K562 (cell line): Measurements from ENCODE around the gene DDX23.

Experiments used
- AFF4 ChIP-seq: sonication (generic); formaldehyde crosslinking; IDR thresholded peaks from 2 replicates; pipeline ENCODE4 v1.8.0; 2023; ENCODE audit warnings: mild to moderate bottlenecking, missing genetic modification reagents
- BRCA1 ChIP-seq, 2 experiments: fragments of 450-650 bp in 1 of 2; sonication (generic) in 1 of 2; formaldehyde crosslinking in 1 of 2; IDR thresholded peaks; 2 replicates each; pipeline versions ENCODE4 v1.5.0 to v1.6.1; 2017 to 2020; ENCODE audit warnings: mild to moderate bottlenecking in 1 of 2, missing genetic modification reagents in 1 of 2
- CBX5 ChIP-seq: IDR thresholded peaks from 2 replicates; pipeline ENCODE4 v1.6.1; 2014; ENCODE audit warnings: low read depth, borderline replicate concordance
- CHD2 ChIP-seq: IDR thresholded peaks from 2 replicates; pipeline ENCODE4 v1.6.1; 2011; ENCODE audit warnings: low read depth, low read length
- CTBP1 ChIP-seq: fragments of 450-650 bp; IDR thresholded peaks from 2 replicates; pipeline ENCODE4 v1.6.1; 2016; ENCODE audit warnings: borderline replicate concordance
- ESRRA ChIP-seq: fragments of 450-650 bp; IDR thresholded peaks from 2 replicates; pipeline ENCODE4 v1.6.1; 2014; ENCODE audit warnings: low read depth, mild to moderate bottlenecking, moderate library complexity, borderline replicate concordance
- FOSL1 ChIP-seq: fragments of 200-800 bp; sonication (Bioruptor generic); conservative IDR thresholded peaks from 2 replicates; pipeline ENCODE4 v1.6.1; 2016; ENCODE audit warnings: missing genetic modification characterization, missing compliant biosample characterization
- KLF1 ChIP-seq: fragments of 450-650 bp; IDR thresholded peaks from 2 replicates; pipeline ENCODE4 v1.6.1; 2016; ENCODE audit warnings: missing genetic modification characterization, missing compliant biosample characterization
- MAFK ChIP-seq: IDR thresholded peaks from 2 replicates; pipeline ENCODE4 v1.6.1; 2011; ENCODE audit warnings: low read length, improper control_type of control experiment
- POLR2A ChIP-seq: fragments of 450-650 bp; conservative IDR thresholded peaks from 2 replicates; pipeline ENCODE4 v1.6.1; 2016
- TAL1 ChIP-seq: fragments of 450-650 bp; IDR thresholded peaks from 2 replicates; pipeline ENCODE4 v1.6.1; 2016; ENCODE audit warnings: mild to moderate bottlenecking
- THAP7 ChIP-seq: fragments of 250-450 bp; sonication (Bioruptor Pico); IDR thresholded peaks from 2 replicates; pipeline ENCODE4 v1.5.0; 2021
- YBX1 ChIP-seq: fragments of 450-650 bp; IDR thresholded peaks from 2 replicates; pipeline ENCODE4 v1.7.1; 2016; ENCODE audit warnings: mild to moderate bottlenecking
- TF ChIP-seq, protein P1 (sequence below), 3 experiments: IDR thresholded peaks in 2 of 3; conservative IDR thresholded peaks in 1 of 3; 2 replicates each; pipeline ENCODE4 v1.5.1; 2011 to 2012; ENCODE audit warnings: low read length in 3 of 3, mild to moderate bottlenecking in 3 of 3, control low read depth in 2 of 3, improper control_type of control experiment in 1 of 3, inconsistent platforms in 1 of 3, low read depth in 1 of 3, mixed read lengths in 1 of 3, moderate library complexity in 1 of 3; ENCODE audit not compliant: insufficient read depth in 2 of 3

GRCh38 chr12:48863291-48863690 lies 11.3 kb upstream of the DDX23 start:
- no peak for TF ChIP-seq POLR2A
- TF ChIP-seq BRCA1 (IDR thresholded peaks at IDR 0.05), result no peak
- TF ChIP-seq BRCA1 (CRISPR knock-in tag; IDR thresholded peaks at IDR 0.05), result no peak
- no peak for TF ChIP-seq THAP7 (CRISPR knock-in tag)
- TF ChIP-seq CTBP1, result no peak
- TF ChIP-seq CBX5, result no peak
- TF ChIP-seq, protein P1, sequence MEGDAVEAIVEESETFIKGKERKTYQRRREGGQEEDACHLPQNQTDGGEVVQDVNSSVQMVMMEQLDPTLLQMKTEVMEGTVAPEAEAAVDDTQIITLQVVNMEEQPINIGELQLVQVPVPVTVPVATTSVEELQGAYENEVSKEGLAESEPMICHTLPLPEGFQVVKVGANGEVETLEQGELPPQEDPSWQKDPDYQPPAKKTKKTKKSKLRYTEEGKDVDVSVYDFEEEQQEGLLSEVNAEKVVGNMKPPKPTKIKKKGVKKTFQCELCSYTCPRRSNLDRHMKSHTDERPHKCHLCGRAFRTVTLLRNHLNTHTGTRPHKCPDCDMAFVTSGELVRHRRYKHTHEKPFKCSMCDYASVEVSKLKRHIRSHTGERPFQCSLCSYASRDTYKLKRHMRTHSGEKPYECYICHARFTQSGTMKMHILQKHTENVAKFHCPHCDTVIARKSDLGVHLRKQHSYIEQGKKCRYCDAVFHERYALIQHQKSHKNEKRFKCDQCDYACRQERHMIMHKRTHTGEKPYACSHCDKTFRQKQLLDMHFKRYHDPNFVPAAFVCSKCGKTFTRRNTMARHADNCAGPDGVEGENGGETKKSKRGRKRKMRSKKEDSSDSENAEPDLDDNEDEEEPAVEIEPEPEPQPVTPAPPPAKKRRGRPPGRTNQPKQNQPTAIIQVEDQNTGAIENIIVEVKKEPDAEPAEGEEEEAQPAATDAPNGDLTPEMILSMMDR (IDR thresholded peaks at IDR 0.05 in 2 of 3, conservative IDR thresholded peaks at IDR 0.05 in 1 of 3; ENCODE audit: insufficient read depth in 2 of 3, low read depth in 1 of 3, low read length in 3 of 3), result no peak
- TF ChIP-seq MAFK, result no peak
- no peak for TF ChIP-seq TAL1
- TF ChIP-seq AFF4 (CRISPR knock-in tag), result no peak
- no peak for TF ChIP-seq KLF1
- no peak for TF ChIP-seq FOSL1 (tag)
- no peak for TF ChIP-seq YBX1
- no peak for TF ChIP-seq CHD2
- TF ChIP-seq ESRRA, result no peak
